HuH-7 (cell line): ENCODE measurements around the gene MYO3A.
"Not testable (repeated sequence)": the region's sequence is repeated elsewhere in the genome, so short reads cannot be mapped to it uniquely, and the experiment has no call there.

ENCODE experiments used
- DNase-seq: peaks from one replicate; pipeline ENCODE4 v3.0.0; 2011; ENCODE audit warnings: low spot score

Gene MYO3A

DNA sequence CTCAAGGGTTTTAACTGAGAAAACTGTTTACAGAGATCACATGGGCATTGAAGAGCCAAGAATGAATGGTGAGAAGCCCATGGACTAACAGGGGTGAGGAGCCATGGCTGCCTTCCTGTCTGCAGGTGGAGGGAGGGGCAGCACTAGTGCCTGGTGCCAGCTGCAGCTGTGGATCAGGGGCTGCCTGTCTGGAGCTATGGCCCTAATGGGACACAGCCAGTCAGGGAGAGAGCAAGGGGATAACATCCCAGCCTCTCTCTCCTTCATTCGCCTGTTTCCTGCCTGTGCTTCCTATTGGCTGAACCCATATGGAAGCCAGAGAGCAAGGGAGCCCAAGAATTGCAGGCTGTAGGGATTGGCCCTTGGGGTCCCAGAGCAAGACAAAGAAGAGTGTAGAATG, 156.7 kb downstream of the MYO3A start:
- DNase-seq = no peak

DNA sequence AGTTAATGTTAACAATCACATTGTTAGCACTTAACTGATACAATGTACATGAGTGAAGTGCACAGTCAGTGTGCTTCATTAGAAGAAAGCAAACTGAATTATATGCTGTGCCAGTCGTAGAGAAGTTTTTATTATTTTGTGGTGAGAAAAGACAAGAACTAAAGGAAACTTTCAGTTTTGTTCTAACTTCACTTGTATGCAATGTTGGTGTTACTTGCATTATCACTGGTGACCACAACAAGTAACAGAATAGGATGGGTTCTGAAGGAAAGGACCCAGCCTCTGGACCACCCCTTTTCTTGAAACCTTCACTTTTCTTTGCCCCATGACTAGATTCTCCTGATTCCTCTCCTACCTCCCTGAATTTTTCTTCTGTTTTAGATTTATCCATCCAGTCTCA, 159.2 kb downstream of the MYO3A start:
- DNase-seq = no peak

DNA sequence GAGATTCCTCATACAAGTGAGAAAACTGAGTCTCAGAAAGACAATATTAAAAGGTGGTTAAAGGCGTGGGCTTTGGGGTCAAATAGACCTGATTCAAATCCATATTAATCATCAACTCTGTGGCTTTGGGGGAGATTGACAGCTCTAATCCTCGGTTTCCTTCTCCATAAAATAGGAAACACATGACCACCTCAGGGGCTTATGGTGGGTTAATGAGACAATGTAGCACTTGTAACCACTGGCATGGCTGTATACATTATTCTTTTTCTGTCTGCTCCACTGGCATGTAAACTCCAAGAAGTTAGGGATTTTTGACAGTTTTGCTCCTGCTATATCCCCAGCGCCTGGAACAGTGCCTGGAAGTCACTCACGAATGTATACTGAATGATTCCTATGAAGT, 161.8 kb downstream of the MYO3A start:
- no peak for DNase-seq

DNA sequence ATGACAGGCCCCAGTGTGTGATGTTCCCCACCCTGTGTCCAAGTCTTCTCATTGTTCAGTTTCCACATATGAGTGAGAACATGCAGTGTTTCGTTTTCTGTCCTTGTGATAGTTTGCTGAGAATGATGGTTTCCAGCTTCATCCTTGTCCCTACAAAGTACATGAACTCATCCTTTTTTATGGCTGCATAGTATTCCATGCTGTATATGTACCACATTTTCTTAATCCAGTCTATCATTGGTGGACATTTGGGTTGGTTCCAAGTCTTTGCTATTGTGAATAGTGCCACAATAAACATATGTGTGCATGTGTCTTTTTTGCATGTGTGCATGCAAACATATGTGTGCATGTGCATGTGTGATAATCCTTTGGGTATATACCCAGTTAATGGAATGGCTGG, 163.5 kb downstream of the MYO3A start:
- not testable (repeated sequence) for DNase-seq

DNA sequence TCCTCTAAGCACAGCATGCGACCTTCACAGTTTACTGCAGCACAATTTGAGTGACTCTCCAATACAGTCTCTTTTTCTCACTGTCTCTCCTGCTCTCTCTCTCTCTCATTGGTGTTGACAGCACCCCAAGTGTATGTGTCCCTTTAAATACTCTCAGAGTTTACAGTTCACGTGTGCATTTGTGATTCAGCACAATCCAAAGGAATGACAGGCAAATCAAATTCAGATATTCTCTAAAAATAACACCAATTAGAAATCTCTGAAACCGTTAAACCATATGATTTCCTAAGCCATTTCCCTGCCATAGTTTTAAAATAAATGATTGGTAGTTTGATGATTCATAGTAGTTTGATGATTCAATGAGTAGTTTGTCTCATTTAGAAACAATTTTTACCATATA, 178.5 kb downstream of the MYO3A start:
- no peak for DNase-seq

DNA sequence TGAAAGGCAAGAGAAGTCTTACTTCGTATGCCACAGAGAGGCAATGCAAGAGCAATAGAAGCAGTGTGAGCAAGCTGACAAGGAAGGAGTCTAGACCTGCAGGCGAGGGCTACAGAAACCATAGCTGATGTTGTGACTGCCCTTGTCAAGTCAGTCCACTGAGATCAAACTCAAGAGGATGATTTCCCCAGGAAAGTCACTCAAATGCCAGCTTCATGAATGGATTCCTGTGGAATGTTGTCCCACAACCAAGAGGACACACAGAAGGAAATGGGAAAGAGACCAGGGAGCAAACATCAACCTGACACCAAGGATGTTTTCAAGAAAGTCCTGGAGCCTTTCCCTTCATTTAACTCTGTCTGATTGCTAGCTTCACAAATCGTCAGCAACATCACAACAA, 204.6 kb downstream of the MYO3A start:
- DNase-seq = no peak

DNA sequence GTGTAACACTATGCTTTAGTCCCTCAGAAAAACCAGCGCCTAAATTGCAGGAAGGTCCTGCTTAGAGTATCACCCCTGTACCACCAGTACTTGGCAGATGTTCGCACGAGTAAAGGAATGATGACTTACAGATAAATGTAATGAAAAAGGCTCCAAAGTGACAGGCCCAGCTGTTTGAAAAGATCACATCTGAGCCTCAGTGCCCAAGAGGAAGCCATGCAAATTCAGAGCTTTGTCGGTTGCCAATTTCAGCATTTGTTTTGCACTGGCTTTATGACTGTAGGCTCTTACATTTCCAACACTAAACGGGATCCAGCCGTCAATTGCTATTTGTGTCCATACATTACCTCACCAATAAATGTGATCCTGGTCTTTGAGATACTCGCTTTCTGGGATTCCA, 222.0 kb downstream of the MYO3A start:
- DNase-seq = no peak

DNA sequence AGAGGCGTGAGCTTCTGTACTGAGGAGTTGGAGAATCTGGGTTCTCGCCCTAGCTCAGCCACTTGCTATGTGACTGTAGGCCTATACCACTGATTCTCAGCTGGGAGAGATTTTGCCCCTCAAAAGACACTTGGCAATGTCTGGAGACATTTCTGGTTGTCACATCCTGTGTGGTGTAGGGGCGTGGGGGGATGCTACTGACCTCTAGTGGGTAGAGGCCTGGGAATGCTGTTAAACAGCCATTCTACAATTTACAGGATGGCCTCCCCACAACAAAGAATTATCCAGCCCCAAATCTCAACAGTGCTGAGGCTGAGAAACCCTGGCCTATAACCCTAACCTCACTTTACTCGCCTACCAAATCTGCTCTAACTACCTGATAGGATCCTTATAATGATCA, 223.7 kb downstream of the MYO3A start:
- DNase-seq = no peak

DNA sequence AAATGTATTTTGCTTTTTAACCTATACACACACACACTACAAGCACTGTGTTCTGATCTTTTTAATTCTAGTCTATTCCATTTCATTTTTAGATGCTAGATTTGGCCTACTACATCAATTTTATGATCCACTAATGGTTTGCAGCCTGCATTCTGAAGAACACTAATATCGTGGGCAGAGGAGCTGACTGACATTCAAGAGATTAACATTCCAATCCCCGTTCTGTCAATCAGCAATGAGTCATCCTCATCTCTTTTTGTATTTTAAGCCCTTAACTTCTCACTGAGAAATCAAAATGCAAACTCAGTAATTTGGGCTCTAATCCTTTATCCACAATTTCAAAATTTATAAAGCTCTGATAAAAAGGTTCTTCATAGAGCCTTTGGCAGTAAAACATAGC, 235.4 kb downstream of the MYO3A start:
- DNase-seq = no peak

DNA sequence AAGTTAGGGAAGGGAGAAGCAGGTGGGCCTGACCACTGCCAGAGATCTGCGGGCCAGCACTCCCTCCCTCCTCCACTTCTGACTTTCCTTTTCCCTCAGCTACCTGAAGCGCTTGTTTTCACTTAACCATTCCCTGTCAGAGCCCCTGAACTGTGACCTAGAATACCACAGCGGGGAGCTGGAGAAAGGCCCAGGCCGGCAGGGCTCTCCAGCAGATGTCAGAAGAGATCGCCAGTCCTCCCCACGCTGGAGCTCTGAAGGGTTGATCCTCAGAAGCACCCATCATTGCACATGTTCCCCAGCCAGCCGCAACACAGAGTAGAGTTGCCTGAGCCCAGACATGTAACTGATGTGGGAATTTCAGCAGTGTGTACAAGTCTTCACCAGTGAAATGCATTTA, 238.1 kb downstream of the MYO3A start:
- no peak for DNase-seq

DNA sequence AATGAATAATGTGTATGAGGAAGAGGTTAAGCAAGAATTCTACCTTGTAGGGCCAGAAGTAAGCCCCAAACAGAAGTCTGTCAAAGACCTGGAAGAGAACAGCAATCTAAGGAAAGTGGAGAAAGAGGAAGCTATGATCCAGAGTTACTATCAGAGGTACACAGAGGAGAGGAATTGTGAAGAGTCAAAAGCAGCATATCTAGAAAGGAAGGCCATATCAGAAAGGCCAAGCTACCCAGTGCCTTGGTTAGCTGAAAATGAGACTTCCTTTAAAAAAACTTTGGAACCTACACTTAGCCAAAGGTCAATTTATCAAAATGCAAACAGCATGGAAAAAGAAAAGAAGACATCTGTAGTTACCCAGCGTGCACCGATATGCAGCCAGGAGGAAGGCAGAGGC, 239.8 kb downstream of the MYO3A start:
- DNase-seq = no peak

DNA sequence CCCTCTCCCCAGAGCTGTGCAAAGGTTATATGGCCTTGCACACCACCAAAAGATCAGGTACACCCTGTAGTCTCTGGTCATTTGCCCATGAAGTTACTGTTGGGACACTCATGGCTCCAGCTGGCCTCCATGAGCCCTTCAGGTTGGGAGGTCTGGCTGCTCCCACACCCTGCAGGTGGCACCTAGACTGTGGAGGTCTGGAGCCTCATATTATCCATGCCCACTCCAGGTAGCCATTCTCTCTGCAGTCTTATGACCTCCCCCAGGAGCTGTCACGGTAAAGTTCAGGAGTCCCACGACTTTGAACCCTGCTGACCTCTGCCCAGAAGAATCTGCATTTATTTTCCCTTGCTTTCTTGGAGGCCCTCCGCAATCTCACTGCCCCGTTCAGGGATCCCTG, 243.3 kb downstream of the MYO3A start:
- DNase-seq = no peak

DNA sequence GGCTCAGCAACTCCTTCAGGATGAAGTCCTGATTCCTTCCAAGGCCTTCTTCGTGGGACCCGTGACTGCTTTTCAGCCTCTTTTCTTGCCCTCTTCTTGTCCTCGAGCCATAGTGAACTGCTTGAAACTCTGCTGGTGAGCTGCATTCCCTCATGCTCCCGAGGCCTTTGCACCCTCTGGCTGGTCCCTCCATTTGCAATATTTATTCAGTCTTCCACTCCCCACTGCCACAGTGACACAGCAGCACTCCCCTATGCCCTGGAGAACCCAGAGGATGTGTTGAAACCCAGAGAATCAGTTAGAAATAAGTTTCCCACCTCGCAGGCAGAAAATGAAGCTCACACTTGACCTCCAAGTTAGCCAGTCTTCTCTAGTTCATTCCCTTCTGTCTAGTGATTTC, 260.2 kb downstream of the MYO3A start:
- no peak for DNase-seq

DNA sequence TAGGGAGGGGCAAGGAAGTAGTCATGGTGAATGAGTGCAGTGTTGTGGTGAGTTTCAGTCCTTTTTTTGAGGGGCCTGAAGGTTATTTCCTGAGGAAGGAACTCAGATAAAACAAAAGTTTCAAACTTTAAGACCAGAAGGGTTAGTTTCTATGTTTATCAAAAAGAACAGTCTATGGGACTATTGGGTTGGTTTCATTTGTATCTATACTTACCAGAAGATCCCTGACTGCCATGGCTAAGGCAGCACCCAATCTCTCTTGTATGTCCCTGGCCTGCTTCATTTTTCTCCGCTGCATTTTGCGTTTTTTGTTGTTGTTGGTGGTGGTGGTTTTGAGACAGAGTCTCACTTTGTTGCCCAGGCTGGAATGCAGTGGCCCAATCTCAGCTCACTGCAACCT, 263.2 kb downstream of the MYO3A start:
- no peak for DNase-seq

DNA sequence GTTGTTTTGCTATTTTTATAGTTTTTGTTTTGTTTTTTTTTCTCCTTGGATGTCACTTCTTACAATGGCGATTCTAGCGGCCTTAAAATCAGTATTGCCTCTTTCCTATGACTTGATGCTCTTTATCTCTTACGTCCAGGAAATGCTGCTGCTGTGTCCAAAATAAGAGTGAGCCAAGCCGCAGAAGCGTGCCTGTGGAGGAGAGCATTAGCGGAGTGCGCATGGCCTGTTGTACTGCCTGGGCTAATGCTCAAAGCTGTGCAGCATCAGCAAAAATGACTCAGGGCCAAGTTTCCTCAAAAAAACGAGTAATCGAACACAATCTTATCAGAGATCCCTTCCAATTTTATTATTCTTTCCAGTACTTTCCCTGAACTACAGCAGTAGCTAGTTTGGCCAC, 264.1 kb downstream of the MYO3A start:
- no peak for DNase-seq

DNA sequence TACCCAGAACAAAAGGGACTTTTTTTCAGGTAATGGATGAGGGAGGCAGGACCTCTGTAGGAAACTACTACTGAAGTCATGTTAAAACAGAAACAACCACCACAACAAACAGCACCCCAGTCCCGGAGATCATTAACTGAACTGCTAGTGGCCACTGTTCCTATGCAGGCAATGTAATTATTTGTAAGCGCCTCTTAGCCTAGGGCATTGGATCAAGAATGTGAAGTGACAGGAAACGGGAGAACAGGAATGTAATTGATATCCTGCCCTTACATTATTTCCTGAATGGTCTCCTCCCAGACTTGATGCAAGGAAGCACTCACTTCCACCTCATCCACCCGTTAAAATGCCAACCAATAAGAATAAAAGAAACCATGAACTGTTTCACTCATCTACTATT, 265.8 kb downstream of the MYO3A start:
- no peak for DNase-seq

DNA sequence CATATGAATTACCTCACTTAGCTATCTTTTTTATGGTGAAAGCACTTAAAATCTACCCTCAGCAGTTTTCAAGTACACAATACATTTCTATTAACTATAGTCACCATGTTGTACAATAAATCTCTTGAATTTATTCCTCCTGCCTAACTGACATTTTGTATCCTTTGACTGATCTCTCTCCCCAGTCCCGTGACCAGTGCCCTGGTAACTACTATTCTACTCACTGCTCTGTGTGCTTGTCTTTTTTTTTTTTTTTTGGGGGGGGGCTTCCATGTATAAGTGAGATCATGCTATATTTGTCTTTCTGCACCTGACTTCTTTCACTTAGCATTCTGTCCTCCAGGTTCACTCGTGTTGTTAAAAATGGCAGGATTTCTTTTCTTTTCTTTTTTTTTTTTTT, 271.2 kb downstream of the MYO3A start:
- DNase-seq = no peak

DNA sequence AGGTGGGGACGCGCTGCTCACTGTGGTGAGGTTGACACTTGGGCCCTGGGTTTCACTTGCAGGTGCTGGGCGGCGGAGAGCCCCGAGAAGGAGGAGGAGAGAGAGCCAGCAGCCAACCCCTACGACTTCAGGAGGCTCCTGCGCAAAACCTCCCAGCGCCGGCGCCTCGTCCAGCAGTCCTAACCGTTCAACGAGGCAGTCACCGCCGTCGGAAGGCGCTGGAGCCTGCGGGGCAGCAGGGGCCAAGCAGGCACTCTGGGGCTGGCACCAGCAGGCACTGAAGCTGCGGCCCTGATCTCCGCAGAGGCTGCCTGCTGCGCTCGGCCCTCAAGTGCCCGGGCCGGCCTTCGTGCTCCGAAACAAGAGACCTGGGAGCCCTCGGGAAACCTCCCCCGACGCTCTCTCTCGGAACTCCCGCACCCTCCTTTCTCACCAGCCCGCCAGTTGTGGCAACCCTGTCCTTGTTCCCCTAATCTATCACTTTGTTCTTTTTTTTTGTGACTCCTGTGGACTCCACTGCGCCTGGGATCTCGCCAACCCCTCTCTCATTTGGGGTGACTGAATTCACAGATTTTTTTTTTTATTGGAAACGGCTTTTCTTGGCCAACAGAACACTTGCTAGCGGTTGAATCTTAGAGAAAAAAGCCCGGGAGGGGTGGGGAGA, 277.9 kb downstream of the MYO3A start:
- no peak for DNase-seq

DNA sequence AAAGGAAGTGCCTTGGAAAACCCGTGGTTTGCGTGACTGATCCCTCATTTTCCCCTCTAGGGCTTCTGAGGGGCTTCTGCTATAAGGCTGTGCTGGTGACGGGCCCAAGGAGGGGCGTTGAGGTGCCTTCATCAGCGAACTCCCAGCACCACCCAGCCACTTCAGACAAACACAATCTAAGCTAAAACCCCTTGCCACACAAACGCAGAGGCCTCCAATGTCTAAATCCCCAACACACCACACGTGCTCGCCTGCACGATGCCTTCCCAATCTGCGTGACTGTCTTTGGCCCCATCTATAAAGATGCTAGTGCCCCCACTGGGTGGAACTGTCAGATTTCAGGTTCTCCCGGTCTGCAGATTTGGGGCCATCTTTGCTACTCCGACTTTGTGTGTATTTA, 278.5 kb downstream of the MYO3A start:
- DNase-seq = no peak

DNA sequence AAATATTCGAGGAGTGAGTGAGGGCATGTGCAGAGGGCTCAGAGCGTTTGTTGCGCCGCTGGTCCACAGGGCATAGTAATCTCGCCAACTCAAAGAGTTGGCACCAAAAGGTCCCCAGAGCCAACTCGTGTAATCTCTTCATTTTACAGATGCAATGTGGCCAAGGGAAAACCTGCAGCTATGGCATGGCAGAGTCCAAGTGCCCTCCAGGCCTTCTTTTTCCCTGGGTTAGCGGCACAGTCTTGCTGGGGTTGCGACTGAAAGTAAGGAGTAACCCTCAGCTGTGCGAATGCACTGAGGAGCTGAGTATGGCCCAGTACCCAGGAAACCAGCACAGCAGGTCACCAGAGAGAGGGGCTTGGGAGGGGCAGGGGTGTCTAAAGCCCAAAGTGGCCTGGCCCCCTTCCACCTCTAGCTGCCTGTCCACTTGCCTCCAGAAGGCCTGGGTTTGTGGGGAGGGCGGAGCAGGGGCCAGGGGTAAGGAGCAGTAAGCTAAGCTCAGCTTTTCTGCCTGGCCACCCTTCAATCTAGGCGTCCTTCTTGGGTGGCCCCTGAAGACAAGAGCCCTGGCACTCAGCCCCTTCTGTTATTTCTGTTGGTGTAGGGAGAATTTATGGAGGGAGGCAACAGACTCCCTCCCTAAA, 279.2 kb downstream of the MYO3A start:
- DNase-seq = no peak

DNA sequence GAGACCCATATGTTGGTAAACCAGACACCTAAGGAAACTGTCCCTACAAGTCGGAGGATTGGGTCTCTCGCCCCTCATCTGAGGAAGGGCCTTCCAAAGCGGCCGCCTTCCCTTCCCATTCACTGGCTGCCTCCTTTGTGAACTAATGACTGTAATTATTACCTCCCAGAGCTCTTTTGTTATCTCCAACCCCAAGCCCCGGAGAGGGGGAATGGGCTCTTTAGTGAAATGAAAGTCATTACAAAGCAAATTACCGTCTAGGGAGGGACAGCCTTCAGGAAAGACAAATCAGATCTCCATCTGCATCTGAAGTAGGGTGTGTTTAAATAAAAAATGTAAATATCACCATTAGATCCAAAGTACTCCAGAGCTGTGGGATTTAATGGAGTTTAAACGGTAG, 280.0 kb downstream of the MYO3A start:
- DNase-seq = no peak

DNA sequence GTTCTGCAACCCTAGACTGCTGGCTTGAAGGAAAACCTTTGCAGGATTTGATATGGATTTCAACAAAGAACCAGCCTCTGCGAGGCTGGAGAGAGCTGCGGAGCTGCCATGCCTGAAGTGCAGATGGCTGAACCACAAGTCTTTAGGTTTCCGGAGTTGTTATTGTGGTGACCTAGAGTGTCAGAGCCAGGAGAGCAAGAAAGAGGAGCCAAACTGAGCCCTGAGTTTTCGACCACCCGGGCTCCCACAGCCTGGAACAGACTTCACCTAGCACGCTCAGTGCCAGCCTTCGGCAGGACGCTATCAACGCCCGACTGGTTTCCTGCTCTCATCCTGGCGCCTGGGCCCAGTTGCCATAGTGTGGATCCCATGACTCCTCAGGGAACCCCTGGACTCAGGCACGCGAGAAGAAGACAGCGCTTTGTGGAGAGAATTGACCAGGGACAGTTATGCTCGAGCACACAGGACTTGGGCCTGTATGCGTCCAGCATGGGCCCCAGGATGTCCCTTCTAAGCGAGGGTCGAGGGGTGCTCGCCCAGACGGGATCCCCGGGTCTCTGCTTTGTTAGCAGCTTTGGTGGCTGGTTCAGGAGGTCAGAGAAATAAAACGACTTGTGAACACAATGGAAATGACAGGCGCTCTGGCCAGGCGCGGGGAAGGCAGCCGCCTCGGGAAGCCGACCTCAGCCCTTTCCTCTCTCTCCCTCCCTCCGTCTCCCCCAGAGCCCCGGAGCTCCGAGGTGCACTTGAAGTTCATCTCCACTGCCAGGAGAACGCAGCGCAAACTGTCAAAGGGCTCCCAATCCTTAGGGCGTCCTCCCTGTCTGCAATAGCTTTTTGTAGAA, 280.7 kb downstream of the MYO3A start:
- no peak for DNase-seq

DNA sequence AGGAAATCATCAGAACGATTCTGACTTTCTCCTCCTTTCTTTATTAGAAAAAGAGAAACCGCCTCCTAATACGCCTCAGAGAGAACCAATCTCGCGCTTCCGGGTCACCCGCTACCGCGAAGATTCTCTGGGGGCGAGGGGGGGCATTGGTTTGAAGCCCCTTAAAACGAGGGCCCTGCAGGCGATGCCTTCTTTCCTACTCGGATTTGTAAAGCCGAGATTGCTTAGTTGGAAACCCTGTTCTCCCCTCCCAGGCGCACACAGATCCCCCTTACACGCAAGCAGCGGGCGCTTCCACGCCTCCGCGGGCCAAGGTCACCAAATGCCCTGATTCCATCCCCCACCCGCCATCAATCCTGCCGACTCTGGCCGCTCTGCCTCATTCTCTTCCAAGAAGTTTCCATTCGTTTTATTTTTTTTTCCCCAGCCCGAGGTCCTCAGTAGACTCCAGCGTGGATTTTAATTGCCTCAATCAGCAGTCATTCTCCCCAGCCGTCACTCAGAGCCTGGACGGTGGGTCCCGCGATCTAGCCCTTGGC, 281.4 kb downstream of the MYO3A start:
- DNase-seq = no peak
